ENCODE results near the gene ASGR1.

Gene ASGR1

DNA sequence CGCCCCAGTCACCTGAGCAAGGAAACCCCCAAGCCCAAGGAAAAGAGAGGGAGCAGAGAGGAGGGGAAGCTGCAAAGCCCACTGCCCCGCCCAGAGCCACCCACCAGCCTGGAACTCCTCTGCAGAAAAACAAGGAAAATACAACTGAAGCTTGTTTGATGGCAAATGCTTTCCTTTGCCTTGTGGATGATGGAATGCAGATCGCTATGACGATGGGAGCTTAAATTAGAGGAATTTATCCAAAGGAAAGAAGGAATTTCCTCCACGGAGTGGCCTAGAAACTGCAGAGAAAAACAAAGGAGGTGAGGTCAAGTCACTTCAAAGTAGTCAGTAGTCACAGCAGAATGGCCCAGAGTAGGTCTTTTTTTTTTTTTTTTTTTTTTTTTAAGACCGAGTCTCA is 33.1 kb downstream of the ASGR1 start:
- H3K36me3 ChIP-seq (ENCODE audit: control insufficient read depth in 2 of 2, insufficient read depth in 2 of 2, low read length in 2 of 2) = no peaks in the 10 kb centered on the region

DNA sequence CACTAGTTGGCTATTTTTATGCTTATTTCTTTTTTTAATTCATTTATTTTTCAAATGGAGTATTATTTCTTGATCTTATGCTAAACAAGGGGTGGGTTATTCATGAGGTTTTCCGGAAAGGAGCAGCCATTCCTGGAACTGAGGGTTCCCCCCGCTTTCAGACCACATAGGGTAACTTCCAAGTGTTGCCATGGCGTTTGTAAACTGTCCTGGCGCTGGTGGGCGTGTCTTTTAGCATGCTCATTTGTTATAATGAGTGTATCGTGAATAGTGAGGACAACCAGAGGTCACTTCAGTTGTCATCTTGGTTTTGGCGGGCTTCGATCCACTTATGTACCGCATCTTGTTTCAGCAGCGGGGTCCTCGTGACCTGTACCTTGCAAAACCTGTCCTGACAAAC is 35.0 kb downstream of the ASGR1 start:
- H3K27ac ChIP-seq (ENCODE audit: low read length) = no peak overlapping the region
- no peak overlapping the region for H3K9ac ChIP-seq (ENCODE audit: low read length in 2 of 2)
- peaks cover 7 to 15% of the 10 kb centered on the region in 2 donors for H3K27me3 ChIP-seq (ENCODE audit: control insufficient read depth in 1 of 2, insufficient read depth in 2 of 2, low read length in 2 of 2)
- H3K4me1 ChIP-seq (ENCODE audit: control insufficient read depth, insufficient read depth, low read length) = no peaks in the 10 kb centered on the region
- no peaks in the 10 kb centered on the region for H3K9me3 ChIP-seq (ENCODE audit: control insufficient read depth in 2 of 2, low read length in 2 of 2)
- H3K4me3 ChIP-seq (ENCODE audit: low read length in 2 of 2) = no peak overlapping the region
- H3K36me3 ChIP-seq (ENCODE audit: control insufficient read depth in 2 of 2, insufficient read depth in 2 of 2, low read length in 2 of 2) = no peaks in the 10 kb centered on the region

More for the DNA sequence above, 33.1 kb downstream of the ASGR1 start:
- H3K9ac ChIP-seq (ENCODE audit: low read length in 2 of 2) = no peak overlapping the region
- no peak overlapping the region for H3K27ac ChIP-seq (ENCODE audit: low read length)
- no peak overlapping the region for H3K4me3 ChIP-seq (ENCODE audit: low read length in 2 of 2)
- H3K27me3 ChIP-seq (ENCODE audit: control insufficient read depth in 1 of 2, insufficient read depth in 2 of 2, low read length in 2 of 2) = peaks cover 2 to 6% of the 10 kb centered on the region in 2 donors
- no peaks in the 10 kb centered on the region for H3K9me3 ChIP-seq (ENCODE audit: control insufficient read depth in 2 of 2, low read length in 2 of 2)
- no peaks in the 10 kb centered on the region for H3K4me1 ChIP-seq (ENCODE audit: control insufficient read depth, insufficient read depth, low read length)

DNA sequence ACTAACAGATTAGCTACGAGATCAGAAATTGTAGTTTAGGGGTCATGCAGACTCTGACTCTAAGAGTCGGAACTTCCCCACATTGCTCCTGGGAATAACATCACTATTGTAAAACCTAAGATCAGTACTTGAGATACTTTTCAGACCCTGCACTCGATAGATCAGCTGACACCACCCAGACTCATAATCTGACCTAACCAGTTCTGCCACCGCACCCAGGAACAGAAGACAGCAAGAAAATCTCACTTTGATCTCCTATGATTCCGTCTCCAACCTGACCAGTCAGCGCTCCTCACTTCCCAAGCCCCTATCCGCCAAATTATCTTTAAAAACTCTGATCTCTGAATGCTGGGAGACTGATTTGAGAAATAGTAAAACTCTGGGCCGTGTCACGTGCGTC is 37.3 kb downstream of the ASGR1 start:
- Histone ChIP-seq H3K4me1 (ENCODE audit: control insufficient read depth, insufficient read depth, low read length) (no peaks in the 10 kb centered on the region), H3K9me3 (ENCODE audit: control insufficient read depth in 2 of 2, low read length in 2 of 2) (no peaks in the 10 kb centered on the region), H3K27me3 (ENCODE audit: control insufficient read depth in 1 of 2, insufficient read depth in 2 of 2, low read length in 2 of 2) (peaks cover 17 to 22% of the 10 kb centered on the region in 2 donors), H3K36me3 (ENCODE audit: control insufficient read depth in 2 of 2, insufficient read depth in 2 of 2, low read length in 2 of 2) (no peaks in the 10 kb centered on the region), H3K27ac (ENCODE audit: low read length) (no peak overlapping the region), H3K4me3 (ENCODE audit: low read length in 2 of 2) (no peak overlapping the region), H3K9ac (ENCODE audit: low read length in 2 of 2) (no peak overlapping the region)

- Histone ChIP-seq H3K9me3 (ENCODE audit: control insufficient read depth in 2 of 2, low read length in 2 of 2) (no peaks in the 10 kb centered on the region), H3K9ac (ENCODE audit: low read length in 2 of 2) (no peak overlapping the region), H3K36me3 (ENCODE audit: control insufficient read depth in 2 of 2, insufficient read depth in 2 of 2, low read length in 2 of 2) (no peaks in the 10 kb centered on the region), H3K27me3 (ENCODE audit: control insufficient read depth in 1 of 2, insufficient read depth in 2 of 2, low read length in 2 of 2) (peaks cover 18 to 23% of the 10 kb centered on the region in 2 donors), H3K4me1 (ENCODE audit: control insufficient read depth, insufficient read depth, low read length) (no peaks in the 10 kb centered on the region), H3K27ac (ENCODE audit: low read length) (no peak overlapping the region), H3K4me3 (ENCODE audit: low read length in 2 of 2) (no peak overlapping the region)
Observed at GRCh38 chr17:7139400-7139799, 39.8 kb downstream of the ASGR1 start.

- no peaks in the 10 kb centered on the region for H3K9me3 ChIP-seq (ENCODE audit: control insufficient read depth in 2 of 2, low read length in 2 of 2)
- no peak overlapping the region for H3K9ac ChIP-seq (ENCODE audit: low read length in 2 of 2)
- H3K27me3 ChIP-seq (ENCODE audit: control insufficient read depth in 1 of 2, insufficient read depth in 2 of 2, low read length in 2 of 2) = peaks cover 19 to 23% of the 10 kb centered on the region in 2 donors
- H3K36me3 ChIP-seq (ENCODE audit: control insufficient read depth in 2 of 2, insufficient read depth in 2 of 2, low read length in 2 of 2) = no peaks in the 10 kb centered on the region
- no peaks in the 10 kb centered on the region for H3K4me1 ChIP-seq (ENCODE audit: control insufficient read depth, insufficient read depth, low read length)
- no peak overlapping the region for H3K4me3 ChIP-seq (ENCODE audit: low read length in 2 of 2)
- H3K27ac ChIP-seq (ENCODE audit: low read length) = no peak overlapping the region
Observed at GRCh38 chr17:7138800-7139381, 40.3 kb downstream of the ASGR1 start.

DNA sequence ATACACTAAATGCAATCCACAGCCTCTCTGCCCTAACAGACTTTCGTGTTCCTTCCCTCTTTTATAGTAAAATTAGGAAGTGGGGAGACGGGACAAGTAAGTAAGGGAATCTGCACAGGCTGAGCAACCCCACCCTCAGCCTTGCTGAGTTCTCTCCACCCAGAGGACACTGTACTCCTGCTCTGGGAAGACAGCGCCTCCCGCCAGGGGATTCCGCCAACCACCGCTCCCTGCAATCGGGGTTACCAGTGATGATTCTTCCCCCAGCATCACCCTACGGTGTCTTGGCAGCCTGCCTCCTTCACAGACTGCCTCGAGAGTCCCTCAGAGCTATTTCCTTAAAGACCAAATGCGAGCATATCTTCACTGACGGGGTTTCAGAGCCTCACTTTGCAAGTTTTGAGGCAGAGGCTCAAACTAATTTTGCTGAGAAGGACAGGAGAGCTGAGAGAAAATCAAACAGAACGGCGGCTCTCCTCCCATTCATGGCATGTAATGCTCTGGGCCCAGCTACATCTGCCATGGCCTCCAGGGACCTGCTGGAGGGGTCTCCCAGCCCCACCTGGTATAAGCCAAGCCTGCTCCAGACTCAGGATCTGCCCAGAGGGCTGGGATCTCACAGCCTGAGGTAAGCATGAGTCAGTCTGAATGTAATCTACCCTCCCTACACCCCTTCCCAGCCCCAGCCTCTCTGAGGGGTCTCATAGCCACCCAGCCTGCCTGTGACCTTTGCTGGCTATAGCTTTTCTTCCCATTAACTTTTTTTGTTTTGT is 41.8 kb downstream of the ASGR1 start:
- H3K4me3 ChIP-seq (ENCODE audit: low read length in 2 of 2) = peak overlapping the region in 1 of 2 donors; percentile 15
- no peaks in the 10 kb centered on the region for H3K9me3 ChIP-seq (ENCODE audit: control insufficient read depth in 2 of 2, low read length in 2 of 2)
- H3K27ac ChIP-seq (ENCODE audit: low read length) = no peak overlapping the region
- no peak overlapping the region for H3K9ac ChIP-seq (ENCODE audit: low read length in 2 of 2)
- peaks cover 28 to 32% of the 10 kb centered on the region in 2 donors for H3K27me3 ChIP-seq (ENCODE audit: control insufficient read depth in 1 of 2, insufficient read depth in 2 of 2, low read length in 2 of 2)
- no peaks in the 10 kb centered on the region for H3K4me1 ChIP-seq (ENCODE audit: control insufficient read depth, insufficient read depth, low read length)
- H3K36me3 ChIP-seq (ENCODE audit: control insufficient read depth in 2 of 2, insufficient read depth in 2 of 2, low read length in 2 of 2) = no peaks in the 10 kb centered on the region

DNA sequence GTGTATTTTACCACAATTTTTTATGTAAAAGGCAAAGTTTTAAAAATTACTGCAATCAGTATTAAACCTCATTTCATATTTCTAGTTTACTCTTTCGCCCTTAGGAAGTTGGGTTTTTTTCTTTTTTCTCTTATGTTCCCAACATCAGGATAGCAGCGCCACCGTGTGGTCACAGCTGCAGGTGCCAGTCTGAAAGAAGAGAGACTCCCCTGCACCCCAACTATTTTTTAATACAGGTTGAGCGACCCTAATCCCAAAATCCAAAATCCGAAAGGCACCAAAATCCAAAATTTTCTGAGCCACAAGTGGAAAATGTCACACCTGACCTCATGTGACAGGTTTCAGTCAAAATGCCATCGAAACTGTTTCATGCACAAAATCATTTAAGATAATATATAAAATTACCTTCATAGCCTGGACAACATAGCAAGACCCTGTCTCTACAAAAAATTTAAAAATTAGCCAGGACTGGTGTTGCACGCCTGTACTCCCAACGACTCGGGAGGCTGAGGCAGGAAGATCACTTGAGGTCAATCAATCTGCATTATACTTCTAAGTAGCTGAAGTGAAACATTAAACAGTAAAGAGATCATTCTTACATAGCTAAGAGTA is 42.8 kb downstream of the ASGR1 start:
- Histone ChIP-seq H3K27me3 (ENCODE audit: control insufficient read depth in 1 of 2, insufficient read depth in 2 of 2, low read length in 2 of 2) (peaks cover 29 to 32% of the 10 kb centered on the region in 2 donors), H3K4me1 (ENCODE audit: control insufficient read depth, insufficient read depth, low read length) (no peaks in the 10 kb centered on the region), H3K4me3 (ENCODE audit: low read length in 2 of 2) (no peak overlapping the region), H3K36me3 (ENCODE audit: control insufficient read depth in 2 of 2, insufficient read depth in 2 of 2, low read length in 2 of 2) (no peaks in the 10 kb centered on the region), H3K9me3 (ENCODE audit: control insufficient read depth in 2 of 2, low read length in 2 of 2) (no peaks in the 10 kb centered on the region), H3K27ac (ENCODE audit: low read length) (no peak overlapping the region), H3K9ac (ENCODE audit: low read length in 2 of 2) (no peak overlapping the region)

GRCh38 chr17:7133916-7134315 is 45.3 kb downstream of the ASGR1 start:
- no peaks in the 10 kb centered on the region for H3K36me3 ChIP-seq (ENCODE audit: control insufficient read depth in 2 of 2, insufficient read depth in 2 of 2, low read length in 2 of 2)
- H3K4me3 ChIP-seq (ENCODE audit: low read length in 2 of 2) = no peak overlapping the region
- peaks cover 26 to 31% of the 10 kb centered on the region in 2 donors for H3K27me3 ChIP-seq (ENCODE audit: control insufficient read depth in 1 of 2, insufficient read depth in 2 of 2, low read length in 2 of 2)
- H3K9me3 ChIP-seq (ENCODE audit: control insufficient read depth in 2 of 2, low read length in 2 of 2) = no peaks in the 10 kb centered on the region
- no peak overlapping the region for H3K27ac ChIP-seq (ENCODE audit: low read length)
- H3K4me1 ChIP-seq (ENCODE audit: control insufficient read depth, insufficient read depth, low read length) = no peaks in the 10 kb centered on the region
- H3K9ac ChIP-seq (ENCODE audit: low read length in 2 of 2) = no peak overlapping the region

DNA sequence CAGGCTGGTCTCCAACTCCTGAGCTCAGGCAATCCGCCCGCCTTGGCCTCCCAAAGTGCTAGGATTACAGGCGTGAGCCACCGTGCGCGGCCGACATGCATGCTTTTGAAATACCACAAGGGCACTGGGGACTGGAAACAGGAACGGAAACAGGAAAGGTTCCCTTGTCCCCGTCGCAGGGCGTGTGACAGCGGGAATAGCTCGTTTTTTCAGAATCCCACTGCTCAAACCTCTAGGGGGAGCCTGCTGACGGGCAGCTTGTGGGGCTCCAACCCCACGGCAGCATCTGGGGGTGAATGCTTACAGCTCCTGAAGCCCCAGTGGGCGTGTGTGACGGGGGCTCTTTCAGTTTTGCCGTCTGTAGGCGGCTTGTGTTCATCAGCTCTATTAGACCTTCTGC is 45.7 kb downstream of the ASGR1 start:
- Histone ChIP-seq H3K4me3 (ENCODE audit: low read length in 2 of 2) (no peak overlapping the region), H3K36me3 (ENCODE audit: control insufficient read depth in 2 of 2, insufficient read depth in 2 of 2, low read length in 2 of 2) (no peaks in the 10 kb centered on the region), H3K4me1 (ENCODE audit: control insufficient read depth, insufficient read depth, low read length) (no peaks in the 10 kb centered on the region), H3K27me3 (ENCODE audit: control insufficient read depth in 1 of 2, insufficient read depth in 2 of 2, low read length in 2 of 2) (peaks cover 26 to 31% of the 10 kb centered on the region in 2 donors), H3K9ac (ENCODE audit: low read length in 2 of 2) (no peak overlapping the region), H3K27ac (ENCODE audit: low read length) (no peak overlapping the region), H3K9me3 (ENCODE audit: control insufficient read depth in 2 of 2, low read length in 2 of 2) (no peaks in the 10 kb centered on the region)

- no peaks in the 10 kb centered on the region for H3K36me3 ChIP-seq (ENCODE audit: control insufficient read depth in 2 of 2, insufficient read depth in 2 of 2, low read length in 2 of 2)
- no peak overlapping the region for H3K9ac ChIP-seq (ENCODE audit: low read length in 2 of 2)
- peaks cover 26 to 31% of the 10 kb centered on the region in 2 donors for H3K27me3 ChIP-seq (ENCODE audit: control insufficient read depth in 1 of 2, insufficient read depth in 2 of 2, low read length in 2 of 2)
- no peaks in the 10 kb centered on the region for H3K9me3 ChIP-seq (ENCODE audit: control insufficient read depth in 2 of 2, low read length in 2 of 2)
- no peak overlapping the region for H3K4me3 ChIP-seq (ENCODE audit: low read length in 2 of 2)
- H3K27ac ChIP-seq (ENCODE audit: low read length) = no peak overlapping the region
- no peaks in the 10 kb centered on the region for H3K4me1 ChIP-seq (ENCODE audit: control insufficient read depth, insufficient read depth, low read length)
Observed at GRCh38 chr17:7132511-7133094, 46.6 kb downstream of the ASGR1 start.

Data from stomach smooth muscle (tissue), 2 donors.